Neural progenitor cell (in vitro differentiated cells): Measurements from ENCODE around the gene PARD3B. TPM values are rescaled to one million over a fixed set of nuclear protein-coding genes. Genes with fewer than 3 reads are reported as not detected.

Source experiments
- DNase-seq: peaks from one replicate; pipeline ENCODE4 v3.0.0-alpha.2; 2016; ENCODE audit warnings: low spot score
- H2AFZ ChIP-seq: fragments of 200-600 bp; sonication (generic); replicated peaks from 2 replicates; pipeline ENCODE4 v1.6.1; 2016; ENCODE audit warnings: antibody characterized with exemption
- H3F3A ChIP-seq: fragments of 200-600 bp; sonication (generic); 2 replicates; pipeline ENCODE4 v1.6.1; 2016; ENCODE audit warnings: antibody characterized with exemption, low read depth
- H3K27ac ChIP-seq: fragments of 200-600 bp; sonication (generic); 2 replicates; pipeline ENCODE4 v1.5.1; 2016; ENCODE audit warnings: mild to moderate bottlenecking
- H3K27me3 ChIP-seq: fragments of 200-600 bp; sonication (generic); 2 replicates; pipeline ENCODE4 v1.6.1; 2016; ENCODE audit warnings: mild to moderate bottlenecking, moderate library complexity
- H3K36me3 ChIP-seq: fragments of 200-600 bp; sonication (generic); 2 replicates; pipeline ENCODE4 v1.5.1; 2016
- H3K4me1 ChIP-seq: fragments of 200-600 bp; sonication (generic); 2 replicates; pipeline ENCODE4 v1.6.1; 2016; ENCODE audit warnings: mixed run types
- H3K4me2 ChIP-seq: fragments of 200-600 bp; sonication (generic); 2 replicates; pipeline ENCODE4 v1.6.1; 2016
- H3K4me3 ChIP-seq: fragments of 200-600 bp; sonication (generic); 2 replicates; pipeline ENCODE4 v1.5.1; 2016
- H3K79me2 ChIP-seq: fragments of 200-600 bp; sonication (generic); 2 replicates; pipeline ENCODE4 v1.6.1; 2016; ENCODE audit warnings: low read depth
- H3K9ac ChIP-seq: fragments of 200-600 bp; sonication (generic); 2 replicates; pipeline ENCODE4 v1.6.1; 2016
- H3K9me3 ChIP-seq: fragments of 200-600 bp; sonication (generic); 2 replicates; pipeline ENCODE4 v1.5.1; 2016; ENCODE audit warnings: low read depth
- H4K20me1 ChIP-seq: fragments of 200-600 bp; sonication (generic); 2 replicates; pipeline ENCODE4 v1.6.1; 2016; ENCODE audit warnings: low read depth
- H3K27ac Mint-ChIP-seq: 3 replicates; pipeline ENCODE4 v1.8.0; 2021; ENCODE audit warnings: mixed read lengths
- H3K27me3 Mint-ChIP-seq: 2 replicates; pipeline ENCODE4 v1.8.0; 2022; ENCODE audit warnings: low read depth, mild to moderate bottlenecking, inconsistent platforms, moderate library complexity, mixed read lengths; ENCODE audit not compliant: insufficient read depth
- H3K36me3 Mint-ChIP-seq: 3 replicates; pipeline ENCODE4 v1.8.0; 2021; ENCODE audit warnings: mixed read lengths
- H3K4me1 Mint-ChIP-seq: 3 replicates; pipeline ENCODE4 v1.8.0; 2021; ENCODE audit warnings: mixed read lengths
- H3K4me3 Mint-ChIP-seq: 3 replicates; pipeline ENCODE4 v1.8.0; 2021; ENCODE audit warnings: mild to moderate bottlenecking, moderate library complexity, mixed read lengths
- H3K9me3 Mint-ChIP-seq: 3 replicates; pipeline ENCODE4 v1.8.0; 2020; ENCODE audit warnings: mixed read lengths
- EZH2 ChIP-seq: fragments of 200-600 bp; sonication (generic); IDR thresholded peaks from 2 replicates; pipeline ENCODE4 v1.6.1; 2017; ENCODE audit warnings: antibody characterized with exemption, mild to moderate bottlenecking, moderate library complexity
- EZH2phosphoT487 ChIP-seq: fragments of 200-600 bp; sonication (generic); IDR thresholded peaks from 2 replicates; pipeline ENCODE4 v1.6.1; 2017; ENCODE audit warnings: antibody characterized with exemption
- total RNA-seq: library from RNA; depleted of rRNA; stranded (reverse); fragments of >200 nt; gene quantifications from 2 replicates; pipeline ENCODE4 v1.2.3, GENCODE V29; 2015; ENCODE audit warnings: low replicate concordance
- TF ChIP-seq, protein P1 (sequence below): fragments of 200-600 bp; sonication (generic); IDR thresholded peaks from 2 replicates; pipeline ENCODE4 v1.5.1; 2017; ENCODE audit warnings: antibody characterized with exemption, mild to moderate bottlenecking

The PARD3B gene
- total RNA-seq, 1 donor from 2014 or later = 8.4 TPM

DNA sequence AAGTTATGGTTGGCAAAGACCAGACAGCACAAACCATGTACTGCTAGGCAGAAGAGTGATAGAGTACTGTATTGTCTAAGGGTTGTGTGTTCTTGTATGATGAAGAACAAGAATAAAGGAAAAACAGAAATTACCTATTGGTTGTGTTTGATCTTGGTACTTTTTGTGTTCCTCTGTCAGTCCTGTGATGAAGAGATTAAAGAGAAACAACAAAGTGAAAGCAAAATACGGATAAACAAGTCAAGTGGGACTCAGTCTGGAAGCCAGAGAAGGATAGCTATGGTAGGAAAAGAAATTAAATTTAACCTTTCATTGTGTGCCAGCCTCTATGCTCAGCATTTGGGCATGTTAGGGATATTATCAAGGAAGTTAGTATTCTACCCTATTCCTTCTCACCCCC, 413.1 kb downstream of the PARD3B start:
- no peaks in the 10 kb centered on the region for H3K4me1 ChIP-seq
- no peaks in the 10 kb centered on the region for H3K9me3 ChIP-seq
- Mint-ChIP-seq H3K36me3 (no peaks in the 10 kb centered on the region), H3K4me1 (peaks cover 15% of the 10 kb centered on the region), H3K4me3 (no peak overlapping the region), H3K27ac (no peak overlapping the region), H3K9me3 (peaks cover 3% of the 10 kb centered on the region), H3K27me3 (no peaks in the 10 kb centered on the region)
- no peak overlapping the region for H3K4me3 ChIP-seq
- TF ChIP-seq EZH2 = no peak
- TF ChIP-seq, protein P1, sequence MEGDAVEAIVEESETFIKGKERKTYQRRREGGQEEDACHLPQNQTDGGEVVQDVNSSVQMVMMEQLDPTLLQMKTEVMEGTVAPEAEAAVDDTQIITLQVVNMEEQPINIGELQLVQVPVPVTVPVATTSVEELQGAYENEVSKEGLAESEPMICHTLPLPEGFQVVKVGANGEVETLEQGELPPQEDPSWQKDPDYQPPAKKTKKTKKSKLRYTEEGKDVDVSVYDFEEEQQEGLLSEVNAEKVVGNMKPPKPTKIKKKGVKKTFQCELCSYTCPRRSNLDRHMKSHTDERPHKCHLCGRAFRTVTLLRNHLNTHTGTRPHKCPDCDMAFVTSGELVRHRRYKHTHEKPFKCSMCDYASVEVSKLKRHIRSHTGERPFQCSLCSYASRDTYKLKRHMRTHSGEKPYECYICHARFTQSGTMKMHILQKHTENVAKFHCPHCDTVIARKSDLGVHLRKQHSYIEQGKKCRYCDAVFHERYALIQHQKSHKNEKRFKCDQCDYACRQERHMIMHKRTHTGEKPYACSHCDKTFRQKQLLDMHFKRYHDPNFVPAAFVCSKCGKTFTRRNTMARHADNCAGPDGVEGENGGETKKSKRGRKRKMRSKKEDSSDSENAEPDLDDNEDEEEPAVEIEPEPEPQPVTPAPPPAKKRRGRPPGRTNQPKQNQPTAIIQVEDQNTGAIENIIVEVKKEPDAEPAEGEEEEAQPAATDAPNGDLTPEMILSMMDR = no peak
- no peak for TF ChIP-seq EZH2phosphoT487
- H3K79me2 ChIP-seq = no peaks in the 10 kb centered on the region
- no peaks in the 10 kb centered on the region for H3K27me3 ChIP-seq
- H2AFZ ChIP-seq = no peak overlapping the region
- no peak overlapping the region for H3K27ac ChIP-seq
- no peak overlapping the region for H3K9ac ChIP-seq
- H3K36me3 ChIP-seq = no peaks in the 10 kb centered on the region
- no peak overlapping the region for H3K4me2 ChIP-seq
- no peaks in the 10 kb centered on the region for H4K20me1 ChIP-seq
- no peaks in the 10 kb centered on the region for H3F3A ChIP-seq
- no peak for DNase-seq

DNA sequence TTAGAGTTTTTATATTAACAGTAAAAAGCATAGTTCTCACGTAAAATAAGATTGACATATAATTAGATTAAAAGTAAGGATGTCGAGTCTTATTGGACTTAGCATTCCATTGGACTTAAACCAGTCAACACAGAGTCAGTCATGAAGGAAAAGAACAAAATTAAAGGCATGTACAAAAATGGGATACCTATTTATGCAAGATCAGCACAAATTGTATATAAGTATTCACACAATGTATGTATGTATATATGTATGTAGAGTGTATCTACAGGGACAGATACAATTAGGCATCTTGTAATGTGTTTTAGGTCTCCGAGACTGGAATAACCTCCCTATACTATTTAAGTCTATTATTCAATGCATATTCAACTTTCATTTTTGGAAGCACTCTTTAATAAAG, 419.1 kb downstream of the PARD3B start:
- H4K20me1 ChIP-seq = no peaks in the 10 kb centered on the region
- DNase-seq = no peak
- H3K27me3 Mint-ChIP-seq = no peaks in the 10 kb centered on the region
- H3K36me3 Mint-ChIP-seq = no peaks in the 10 kb centered on the region
- H3K4me1 Mint-ChIP-seq = peaks cover 35% of the 10 kb centered on the region
- no peaks in the 10 kb centered on the region for H3K9me3 ChIP-seq
- no peaks in the 10 kb centered on the region for H3K79me2 ChIP-seq
- no peak for TF ChIP-seq EZH2
- TF ChIP-seq EZH2phosphoT487 = no peak
- TF ChIP-seq, protein P1 = no peak
- H3K9me3 Mint-ChIP-seq = peaks cover 3% of the 10 kb centered on the region
- no peak overlapping the region for H3K4me2 ChIP-seq
- peaks cover 16% of the 10 kb centered on the region for H3K4me1 ChIP-seq
- no peak overlapping the region for H3K27ac Mint-ChIP-seq
- H3F3A ChIP-seq = no peaks in the 10 kb centered on the region
- H3K9ac ChIP-seq = no peak overlapping the region
- no peaks in the 10 kb centered on the region for H3K27me3 ChIP-seq
- no peak overlapping the region for H3K4me3 ChIP-seq
- no peaks in the 10 kb centered on the region for H3K36me3 ChIP-seq
- no peak overlapping the region for H3K27ac ChIP-seq
- no peak overlapping the region for H3K4me3 Mint-ChIP-seq
- no peak overlapping the region for H2AFZ ChIP-seq

DNA sequence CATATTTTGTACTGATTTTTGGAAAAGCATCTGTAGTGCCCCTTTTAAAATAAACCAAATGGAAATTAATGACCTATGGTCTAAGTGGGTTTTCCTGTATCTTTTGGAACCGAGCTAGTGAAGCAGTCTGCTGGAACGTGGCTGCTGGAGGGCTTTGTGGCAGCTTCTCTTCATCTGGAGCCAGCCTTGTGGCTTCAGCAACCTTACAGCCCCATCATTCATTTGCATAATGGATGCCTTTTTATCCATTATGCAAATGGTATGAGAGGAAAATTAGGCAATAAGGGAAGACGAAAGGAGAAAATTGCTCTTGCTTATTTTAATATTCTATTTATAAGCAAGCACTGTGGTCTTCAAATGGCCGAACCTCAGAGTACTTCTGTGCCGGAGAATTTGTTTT, 421.0 kb downstream of the PARD3B start:
- Histone ChIP-seq H4K20me1 (no peaks in the 10 kb centered on the region), H3K4me1 (peaks cover 18% of the 10 kb centered on the region), H3K27me3 (no peaks in the 10 kb centered on the region), H3K79me2 (no peaks in the 10 kb centered on the region), H3K27ac (no peak overlapping the region), H2AFZ (no peak overlapping the region), H3K4me2 (no peak overlapping the region), H3K9me3 (no peaks in the 10 kb centered on the region), H3K36me3 (no peaks in the 10 kb centered on the region), H3F3A (no peaks in the 10 kb centered on the region), H3K9ac (no peak overlapping the region), H3K4me3 (no peak overlapping the region)
- Mint-ChIP-seq H3K27me3 (no peaks in the 10 kb centered on the region), H3K4me3 (no peak overlapping the region), H3K4me1 (peaks cover 44% of the 10 kb centered on the region), H3K36me3 (no peaks in the 10 kb centered on the region), H3K27ac (no peak overlapping the region), H3K9me3 (no peaks in the 10 kb centered on the region)
- no peak for DNase-seq
- no peak for TF ChIP-seq EZH2phosphoT487
- TF ChIP-seq, protein P1 = no peak
- no peak for TF ChIP-seq EZH2
